ENCODE data around the gene ECSCR. TPM values are rescaled to one million over a fixed set of nuclear protein-coding genes. Genes with fewer than 3 reads are reported as not detected.
"Not testable (repeated sequence)": the region's sequence is repeated elsewhere in the genome, so short reads cannot be mapped to it uniquely, and the experiment has no call there.

The ECSCR gene
- total and polyA plus RNA-seq, 4 donors, result 10.3 to 63.2 (median 22.8) TPM

GRCh38 chr5:139492700-139493192, 30.2 kb upstream of the ECSCR start:
- no peaks in the 10 kb centered on the region for H3K36me3 ChIP-seq (ENCODE audit: control insufficient read depth, insufficient read depth, low read length)

GRCh38 chr5:139488260-139488659, 25.7 kb upstream of the ECSCR start:
- no peaks in the 10 kb centered on the region for H3K27me3 ChIP-seq (ENCODE audit: control insufficient read depth, insufficient read depth, low read length)
- no peak overlapping the region for H3K27ac ChIP-seq (ENCODE audit: low read depth, low read length)
- no peak for DNase-seq (ENCODE audit: low read depth in 4 of 6, low spot score in 6 of 6)
- WGBS (ENCODE audit: insufficient coverage), result 61% methylated on average over 2 of the region's 3 CpGs
- H3K9me3 ChIP-seq (ENCODE audit: control insufficient read depth, insufficient read depth, low read length), result no peaks in the 10 kb centered on the region
- H3K36me3 ChIP-seq (ENCODE audit: control insufficient read depth, insufficient read depth, low read length), result no peaks in the 10 kb centered on the region
- H3K4me1 ChIP-seq (ENCODE audit: control insufficient read depth, insufficient read depth, low read length), result peaks cover 7% of the 10 kb centered on the region
- H3K4me3 ChIP-seq (ENCODE audit: low read depth, low read length), result no peak overlapping the region

More at GRCh38 chr5:139492700-139493192, 30.2 kb upstream of the ECSCR start:
- no peaks in the 10 kb centered on the region for H3K9me3 ChIP-seq (ENCODE audit: control insufficient read depth, insufficient read depth, low read length)
- H3K4me1 ChIP-seq (ENCODE audit: control insufficient read depth, insufficient read depth, low read length), result peaks cover 3% of the 10 kb centered on the region
- WGBS (ENCODE audit: insufficient coverage), result 56% methylated on average over 4 of the region's 6 CpGs
- no peak overlapping the region for H3K4me3 ChIP-seq (ENCODE audit: low read depth, low read length)
- H3K27ac ChIP-seq (ENCODE audit: low read depth, low read length), result no peak overlapping the region
- peak in 1 of 6 donors; percentile 5 for DNase-seq (ENCODE audit: low read depth in 4 of 6, low spot score in 6 of 6)
- H3K27me3 ChIP-seq (ENCODE audit: control insufficient read depth, insufficient read depth, low read length), result no peaks in the 10 kb centered on the region

- Histone ChIP-seq H3K4me1 (ENCODE audit: control insufficient read depth, insufficient read depth, low read length) (peaks cover 17% of the 10 kb centered on the region), H3K36me3 (ENCODE audit: control insufficient read depth, insufficient read depth, low read length) (no peaks in the 10 kb centered on the region), H3K27me3 (ENCODE audit: control insufficient read depth, insufficient read depth, low read length) (no peaks in the 10 kb centered on the region), H3K4me3 (ENCODE audit: low read depth, low read length) (no peak overlapping the region), H3K9me3 (ENCODE audit: control insufficient read depth, insufficient read depth, low read length) (no peaks in the 10 kb centered on the region), H3K27ac (ENCODE audit: low read depth, low read length) (no peak overlapping the region)
- 55% methylated on average over 7 of the region's 7 CpGs for WGBS (ENCODE audit: insufficient coverage)
- DNase-seq (ENCODE audit: low read depth in 4 of 6, low spot score in 6 of 6), result no peak
Observed at GRCh38 chr5:139486201-139486600, 23.7 kb upstream of the ECSCR start.

- not testable (repeated sequence) for H3K36me3 ChIP-seq (ENCODE audit: control insufficient read depth, insufficient read depth, low read length); H3K4me3 ChIP-seq (ENCODE audit: low read depth, low read length); H3K27me3 ChIP-seq (ENCODE audit: control insufficient read depth, insufficient read depth, low read length); H3K9me3 ChIP-seq (ENCODE audit: control insufficient read depth, insufficient read depth, low read length); DNase-seq (ENCODE audit: low read depth in 4 of 6, low spot score in 6 of 6)
- peaks cover 15% of the 10 kb centered on the region for H3K4me1 ChIP-seq (ENCODE audit: control insufficient read depth, insufficient read depth, low read length)
- H3K27ac ChIP-seq (ENCODE audit: low read depth, low read length), result peak overlapping the region; percentile 86
- no CpG with 5 or more reads among the region's 6 CpGs for WGBS (ENCODE audit: insufficient coverage)
Observed at GRCh38 chr5:139482890-139483208, 20.3 kb upstream of the ECSCR start.

GRCh38 chr5:139482050-139482889, 19.7 kb upstream of the ECSCR start, which contains the start of gene STING1:
STING1 (minus strand) TSS chr5:139482758; CDS start chr5:139481704, 1,054 bp downstream.
- H3K9me3 ChIP-seq (ENCODE audit: control insufficient read depth, insufficient read depth, low read length), result no peaks in the 10 kb centered on the region
- no peaks in the 10 kb centered on the region for H3K27me3 ChIP-seq (ENCODE audit: control insufficient read depth, insufficient read depth, low read length)
- no peaks in the 10 kb centered on the region for H3K36me3 ChIP-seq (ENCODE audit: control insufficient read depth, insufficient read depth, low read length)
- WGBS (ENCODE audit: insufficient coverage), result 59% methylated on average over 10 of the region's 19 CpGs
- peaks cover 15% of the 10 kb centered on the region for H3K4me1 ChIP-seq (ENCODE audit: control insufficient read depth, insufficient read depth, low read length)
- H3K27ac ChIP-seq (ENCODE audit: low read depth, low read length), result peak within 1 kb of the TSS; percentile 86
- peak within 1 kb of the TSS; percentile 29 for H3K4me3 ChIP-seq (ENCODE audit: low read depth, low read length)
- peak in 4 of 6 donors; percentile 17 to 75 (median 35) for DNase-seq (ENCODE audit: low read depth in 4 of 6, low spot score in 6 of 6)

GRCh38 chr5:139481580-139482049, 19.1 kb upstream of the ECSCR start:
- Histone ChIP-seq H3K4me3 (ENCODE audit: low read depth, low read length) (peak overlapping the region; percentile 29), H3K27me3 (ENCODE audit: control insufficient read depth, insufficient read depth, low read length) (no peaks in the 10 kb centered on the region), H3K9me3 (ENCODE audit: control insufficient read depth, insufficient read depth, low read length) (no peaks in the 10 kb centered on the region), H3K36me3 (ENCODE audit: control insufficient read depth, insufficient read depth, low read length) (no peaks in the 10 kb centered on the region), H3K4me1 (ENCODE audit: control insufficient read depth, insufficient read depth, low read length) (peaks cover 15% of the 10 kb centered on the region), H3K27ac (ENCODE audit: low read depth, low read length) (peak overlapping the region; percentile 86)
- no peak for DNase-seq (ENCODE audit: low read depth in 4 of 6, low spot score in 6 of 6)
- WGBS (ENCODE audit: insufficient coverage), result 79% methylated on average over 5 of the region's 5 CpGs

- H3K9me3 ChIP-seq (ENCODE audit: control insufficient read depth, insufficient read depth, low read length), result no peaks in the 10 kb centered on the region
- DNase-seq (ENCODE audit: low read depth in 4 of 6, low spot score in 6 of 6), result no peak
- peak overlapping the region; percentile 29 for H3K4me3 ChIP-seq (ENCODE audit: low read depth, low read length)
- peak overlapping the region; percentile 86 for H3K27ac ChIP-seq (ENCODE audit: low read depth, low read length)
- no peaks in the 10 kb centered on the region for H3K27me3 ChIP-seq (ENCODE audit: control insufficient read depth, insufficient read depth, low read length)
- H3K36me3 ChIP-seq (ENCODE audit: control insufficient read depth, insufficient read depth, low read length), result no peaks in the 10 kb centered on the region
- 84% methylated on average over 11 of the region's 12 CpGs for WGBS (ENCODE audit: insufficient coverage)
- peaks cover 15% of the 10 kb centered on the region for H3K4me1 ChIP-seq (ENCODE audit: control insufficient read depth, insufficient read depth, low read length)
Observed at GRCh38 chr5:139481122-139481533, 18.6 kb upstream of the ECSCR start.

GRCh38 chr5:139479729-139480128, 17.2 kb upstream of the ECSCR start:
- not testable (repeated sequence) for H3K27ac ChIP-seq (ENCODE audit: low read depth, low read length); DNase-seq (ENCODE audit: low read depth in 4 of 6, low spot score in 6 of 6); H3K9me3 ChIP-seq (ENCODE audit: control insufficient read depth, insufficient read depth, low read length); H3K4me3 ChIP-seq (ENCODE audit: low read depth, low read length); H3K36me3 ChIP-seq (ENCODE audit: control insufficient read depth, insufficient read depth, low read length); H3K27me3 ChIP-seq (ENCODE audit: control insufficient read depth, insufficient read depth, low read length)
- H3K4me1 ChIP-seq (ENCODE audit: control insufficient read depth, insufficient read depth, low read length), result peaks cover 14% of the 10 kb centered on the region
- 94% methylated on average over 2 of the region's 4 CpGs for WGBS (ENCODE audit: insufficient coverage)

GRCh38 chr5:139478657-139479423, 16.3 kb upstream of the ECSCR start:
- WGBS (ENCODE audit: insufficient coverage), result 75% methylated on average over 7 of the region's 9 CpGs
- not testable (repeated sequence) for H3K9me3 ChIP-seq (ENCODE audit: control insufficient read depth, insufficient read depth, low read length); H3K27me3 ChIP-seq (ENCODE audit: control insufficient read depth, insufficient read depth, low read length); DNase-seq (ENCODE audit: low read depth in 4 of 6, low spot score in 6 of 6); H3K36me3 ChIP-seq (ENCODE audit: control insufficient read depth, insufficient read depth, low read length); H3K4me3 ChIP-seq (ENCODE audit: low read depth, low read length); H3K27ac ChIP-seq (ENCODE audit: low read depth, low read length)
- peaks cover 14% of the 10 kb centered on the region for H3K4me1 ChIP-seq (ENCODE audit: control insufficient read depth, insufficient read depth, low read length)

All from spinal cord (tissue), 10 donors.